Measurements from ENCODE around the gene ATG4B.

Gene ATG4B

GRCh38 chr2:241597561-241597960, 39.9 kb upstream of the ATG4B start:
- TF ChIP-seq, protein P1, sequence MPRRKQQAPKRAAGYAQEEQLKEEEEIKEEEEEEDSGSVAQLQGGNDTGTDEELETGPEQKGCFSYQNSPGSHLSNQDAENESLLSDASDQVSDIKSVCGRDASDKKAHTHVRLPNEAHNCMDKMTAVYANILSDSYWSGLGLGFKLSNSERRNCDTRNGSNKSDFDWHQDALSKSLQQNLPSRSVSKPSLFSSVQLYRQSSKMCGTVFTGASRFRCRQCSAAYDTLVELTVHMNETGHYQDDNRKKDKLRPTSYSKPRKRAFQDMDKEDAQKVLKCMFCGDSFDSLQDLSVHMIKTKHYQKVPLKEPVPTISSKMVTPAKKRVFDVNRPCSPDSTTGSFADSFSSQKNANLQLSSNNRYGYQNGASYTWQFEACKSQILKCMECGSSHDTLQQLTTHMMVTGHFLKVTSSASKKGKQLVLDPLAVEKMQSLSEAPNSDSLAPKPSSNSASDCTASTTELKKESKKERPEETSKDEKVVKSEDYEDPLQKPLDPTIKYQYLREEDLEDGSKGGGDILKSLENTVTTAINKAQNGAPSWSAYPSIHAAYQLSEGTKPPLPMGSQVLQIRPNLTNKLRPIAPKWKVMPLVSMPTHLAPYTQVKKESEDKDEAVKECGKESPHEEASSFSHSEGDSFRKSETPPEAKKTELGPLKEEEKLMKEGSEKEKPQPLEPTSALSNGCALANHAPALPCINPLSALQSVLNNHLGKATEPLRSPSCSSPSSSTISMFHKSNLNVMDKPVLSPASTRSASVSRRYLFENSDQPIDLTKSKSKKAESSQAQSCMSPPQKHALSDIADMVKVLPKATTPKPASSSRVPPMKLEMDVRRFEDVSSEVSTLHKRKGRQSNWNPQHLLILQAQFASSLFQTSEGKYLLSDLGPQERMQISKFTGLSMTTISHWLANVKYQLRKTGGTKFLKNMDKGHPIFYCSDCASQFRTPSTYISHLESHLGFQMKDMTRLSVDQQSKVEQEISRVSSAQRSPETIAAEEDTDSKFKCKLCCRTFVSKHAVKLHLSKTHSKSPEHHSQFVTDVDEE (CRISPR knock-in tag; IDR thresholded peaks at IDR 0.05) = no peak
- TF ChIP-seq ZNF70 (CRISPR knock-in tag; IDR thresholded peaks at IDR 0.05) = no peak
- no peak for TF ChIP-seq ESRRG (CRISPR knock-in tag; IDR thresholded peaks at IDR 0.05)
- TF ChIP-seq, protein P2, sequence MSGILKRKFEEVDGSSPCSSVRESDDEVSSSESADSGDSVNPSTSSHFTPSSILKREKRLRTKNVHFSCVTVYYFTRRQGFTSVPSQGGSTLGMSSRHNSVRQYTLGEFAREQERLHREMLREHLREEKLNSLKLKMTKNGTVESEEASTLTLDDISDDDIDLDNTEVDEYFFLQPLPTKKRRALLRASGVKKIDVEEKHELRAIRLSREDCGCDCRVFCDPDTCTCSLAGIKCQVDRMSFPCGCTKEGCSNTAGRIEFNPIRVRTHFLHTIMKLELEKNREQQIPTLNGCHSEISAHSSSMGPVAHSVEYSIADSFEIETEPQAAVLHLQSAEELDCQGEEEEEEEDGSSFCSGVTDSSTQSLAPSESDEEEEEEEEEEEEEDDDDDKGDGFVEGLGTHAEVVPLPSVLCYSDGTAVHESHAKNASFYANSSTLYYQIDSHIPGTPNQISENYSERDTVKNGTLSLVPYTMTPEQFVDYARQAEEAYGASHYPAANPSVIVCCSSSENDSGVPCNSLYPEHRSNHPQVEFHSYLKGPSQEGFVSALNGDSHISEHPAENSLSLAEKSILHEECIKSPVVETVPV (CRISPR knock-in tag; IDR thresholded peaks at IDR 0.05) = no peak
- TF ChIP-seq ARNTL (CRISPR knock-in tag; IDR thresholded peaks at IDR 0.05; ENCODE audit: borderline replicate concordance, low read depth) = no peak
- no peak for TF ChIP-seq BACH2 (CRISPR knock-in tag; IDR thresholded peaks at IDR 0.05; ENCODE audit: borderline replicate concordance)
- no peak for TF ChIP-seq ZFP3 (CRISPR knock-in tag; IDR thresholded peaks at IDR 0.05)
- TF ChIP-seq, protein P3, sequence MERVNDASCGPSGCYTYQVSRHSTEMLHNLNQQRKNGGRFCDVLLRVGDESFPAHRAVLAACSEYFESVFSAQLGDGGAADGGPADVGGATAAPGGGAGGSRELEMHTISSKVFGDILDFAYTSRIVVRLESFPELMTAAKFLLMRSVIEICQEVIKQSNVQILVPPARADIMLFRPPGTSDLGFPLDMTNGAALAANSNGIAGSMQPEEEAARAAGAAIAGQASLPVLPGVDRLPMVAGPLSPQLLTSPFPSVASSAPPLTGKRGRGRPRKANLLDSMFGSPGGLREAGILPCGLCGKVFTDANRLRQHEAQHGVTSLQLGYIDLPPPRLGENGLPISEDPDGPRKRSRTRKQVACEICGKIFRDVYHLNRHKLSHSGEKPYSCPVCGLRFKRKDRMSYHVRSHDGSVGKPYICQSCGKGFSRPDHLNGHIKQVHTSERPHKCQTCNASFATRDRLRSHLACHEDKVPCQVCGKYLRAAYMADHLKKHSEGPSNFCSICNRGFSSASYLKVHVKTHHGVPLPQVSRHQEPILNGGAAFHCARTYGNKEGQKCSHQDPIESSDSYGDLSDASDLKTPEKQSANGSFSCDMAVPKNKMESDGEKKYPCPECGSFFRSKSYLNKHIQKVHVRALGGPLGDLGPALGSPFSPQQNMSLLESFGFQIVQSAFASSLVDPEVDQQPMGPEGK (CRISPR knock-in tag; IDR thresholded peaks at IDR 0.05; ENCODE audit: borderline replicate concordance) = no peak
- TF ChIP-seq, protein P4, sequence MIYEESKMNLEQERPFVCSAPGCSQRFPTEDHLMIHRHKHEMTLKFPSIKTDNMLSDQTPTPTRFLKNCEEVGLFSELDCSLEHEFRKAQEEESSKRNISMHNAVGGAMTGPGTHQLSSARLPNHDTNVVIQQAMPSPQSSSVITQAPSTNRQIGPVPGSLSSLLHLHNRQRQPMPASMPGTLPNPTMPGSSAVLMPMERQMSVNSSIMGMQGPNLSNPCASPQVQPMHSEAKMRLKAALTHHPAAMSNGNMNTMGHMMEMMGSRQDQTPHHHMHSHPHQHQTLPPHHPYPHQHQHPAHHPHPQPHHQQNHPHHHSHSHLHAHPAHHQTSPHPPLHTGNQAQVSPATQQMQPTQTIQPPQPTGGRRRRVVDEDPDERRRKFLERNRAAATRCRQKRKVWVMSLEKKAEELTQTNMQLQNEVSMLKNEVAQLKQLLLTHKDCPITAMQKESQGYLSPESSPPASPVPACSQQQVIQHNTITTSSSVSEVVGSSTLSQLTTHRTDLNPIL (CRISPR knock-in tag; IDR thresholded peaks at IDR 0.05; ENCODE audit: low read depth) = no peak
- no peak for ATAC-seq

DNA sequence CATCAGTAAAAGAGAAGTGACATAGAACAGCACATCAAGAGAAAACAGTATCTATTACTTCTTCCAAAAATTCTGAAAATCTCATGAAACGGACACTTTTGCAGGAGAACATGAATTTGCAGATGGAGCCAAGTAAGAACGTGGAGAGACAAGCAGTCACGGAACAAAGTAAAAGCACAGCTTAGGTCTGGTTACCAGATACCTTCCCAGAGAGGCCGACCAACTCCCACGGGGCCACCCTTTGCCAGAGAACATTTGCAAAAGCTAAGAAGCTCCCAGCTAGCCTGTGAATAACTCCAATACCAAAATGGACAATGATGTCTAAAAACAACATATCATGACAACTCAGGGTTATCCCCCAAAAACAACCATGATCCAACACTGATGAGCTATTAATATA, 39.4 kb upstream of the ATG4B start:
- TF ChIP-seq BACH2 (CRISPR knock-in tag; IDR thresholded peaks at IDR 0.05; ENCODE audit: borderline replicate concordance) = no peak
- no peak for TF ChIP-seq RARB (CRISPR knock-in tag; IDR thresholded peaks at IDR 0.05)
- TF ChIP-seq ZNF565 (CRISPR knock-in tag; conservative IDR thresholded peaks at IDR 0.05; ENCODE audit: low read depth) = no peak
- no peak for TF ChIP-seq CSDC2 (CRISPR knock-in tag; IDR thresholded peaks at IDR 0.05)
- TF ChIP-seq GLIS3 (CRISPR knock-in tag; IDR thresholded peaks at IDR 0.05) = no peak
- no peak for TF ChIP-seq TCF4 (CRISPR knock-in tag; IDR thresholded peaks at IDR 0.05; ENCODE audit: borderline replicate concordance)
- TF ChIP-seq ZFP30 (CRISPR knock-in tag; IDR thresholded peaks at IDR 0.05) = no peak
- no peak for TF ChIP-seq OSR1 (CRISPR knock-in tag; IDR thresholded peaks at IDR 0.05)
- no peak for TF ChIP-seq ZC3H10 (CRISPR knock-in tag; IDR thresholded peaks at IDR 0.05)
- TF ChIP-seq PPARA (CRISPR knock-in tag; IDR thresholded peaks at IDR 0.05; ENCODE audit: borderline replicate concordance) = no peak
- TF ChIP-seq, protein P3 (CRISPR knock-in tag; IDR thresholded peaks at IDR 0.05; ENCODE audit: borderline replicate concordance) = no peak
- TF ChIP-seq ZNF8 (CRISPR knock-in tag; IDR thresholded peaks at IDR 0.05) = no peak
- TF ChIP-seq ARNTL (CRISPR knock-in tag; IDR thresholded peaks at IDR 0.05; ENCODE audit: borderline replicate concordance, low read depth) = no peak
- no peak for TF ChIP-seq ZFP3 (CRISPR knock-in tag; IDR thresholded peaks at IDR 0.05)
- no peak for TF ChIP-seq ZNF70 (CRISPR knock-in tag; IDR thresholded peaks at IDR 0.05)
- TF ChIP-seq, protein P1 (CRISPR knock-in tag; IDR thresholded peaks at IDR 0.05) = no peak
- TF ChIP-seq, protein P2 (CRISPR knock-in tag; IDR thresholded peaks at IDR 0.05) = no peak
- no peak for TF ChIP-seq ISL1 (CRISPR knock-in tag; IDR thresholded peaks at IDR 0.05)
- TF ChIP-seq TOX (CRISPR knock-in tag; IDR thresholded peaks at IDR 0.05; ENCODE audit: borderline replicate concordance) = no peak

More for the DNA sequence above, 39.4 kb upstream of the ATG4B start:
- ATAC-seq = no peak

Data from SK-N-SH treated with all-trans-retinoic acid at 6 μM for 48 hours (cell line).